SKM-1 treated with dmso at 0.1 percent for 144 hours (cell line): Measurements from ENCODE around the gene AKAP1.
"Not testable (repeated sequence)": the region's sequence is repeated elsewhere in the genome, so short reads cannot be mapped to it uniquely, and the experiment has no call there.

Experiments
- DNase-seq: peaks from one replicate; lab custom pipeline; 2025; ENCODE audit not compliant: unreplicated experiment; lab: John Stamatoyannopoulos, UW

Gene AKAP1

DNA sequence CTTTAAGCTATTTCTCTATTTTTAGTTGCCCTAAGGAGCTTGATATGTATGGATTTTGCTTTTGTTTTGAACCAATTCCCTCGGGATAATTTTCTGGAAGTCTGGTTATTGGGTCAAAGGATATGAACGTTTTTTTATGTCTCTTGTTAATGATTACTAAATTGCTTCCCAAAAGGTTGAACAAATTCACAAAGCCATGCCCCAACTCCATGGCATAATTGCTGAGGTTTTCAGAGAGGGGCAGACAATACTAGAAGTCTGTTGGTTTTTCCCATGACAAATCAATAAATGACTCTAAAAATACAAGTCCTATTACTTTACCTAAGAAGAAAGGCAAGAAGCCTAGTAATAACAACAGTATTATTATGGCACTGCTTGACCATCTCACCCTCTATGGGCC is 11.4 kb upstream of the AKAP1 start:
- DNase-seq: no peak

DNA sequence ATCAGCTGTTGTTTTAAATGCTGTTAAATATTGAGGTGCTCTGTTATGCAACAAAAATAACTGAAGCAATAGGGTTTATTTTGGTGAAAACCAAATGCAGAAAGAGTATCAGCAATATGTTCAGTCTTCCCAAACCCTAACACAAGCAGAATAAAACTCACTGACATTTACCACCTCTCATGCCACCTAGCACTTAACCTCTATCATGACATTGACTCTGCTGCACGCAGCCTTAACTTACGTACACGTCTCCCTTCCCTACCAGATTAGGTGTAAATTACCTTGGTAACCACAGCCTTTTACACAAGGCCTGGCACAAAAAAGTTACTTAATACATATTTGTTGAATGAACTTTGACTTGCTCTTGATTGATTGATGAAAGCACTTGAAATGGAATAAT is 9.9 kb upstream of the AKAP1 start:
- no peak for DNase-seq

- no peak for DNase-seq
These were observed 9.3 kb upstream of the AKAP1 start for GRCh38 chr17:57075785-57076184.

GRCh38 chr17:57077000-57077399 is 8.0 kb upstream of the AKAP1 start:
- no peak for DNase-seq

- no peak for DNase-seq
These were observed 6.8 kb upstream of the AKAP1 start for GRCh38 chr17:57078274-57078673.

GRCh38 chr17:57080718-57081117 is 4.3 kb upstream of the AKAP1 start:
- DNase-seq: no peak

DNA sequence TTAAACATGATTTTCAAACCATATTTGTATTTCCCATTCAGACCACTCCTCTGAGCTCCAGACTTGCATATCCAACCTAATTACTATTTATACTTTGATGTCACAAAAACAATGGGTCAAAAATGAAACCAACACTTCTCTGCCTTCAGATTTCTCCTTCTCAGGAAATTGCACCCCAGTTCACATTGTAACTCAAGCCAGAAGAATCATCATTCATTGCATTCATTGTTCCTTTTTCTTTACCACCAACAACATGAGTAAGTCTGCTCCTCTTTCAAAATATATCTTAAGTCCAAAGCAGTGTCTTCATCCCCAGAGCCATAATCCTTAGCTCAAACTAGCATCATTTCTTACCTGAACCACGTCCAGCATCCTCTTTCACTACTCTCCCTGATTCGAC is 2.6 kb upstream of the AKAP1 start:
- DNase-seq: no peak

- DNase-seq: no peak
These were observed 665 bp upstream of the AKAP1 start for GRCh38 chr17:57084361-57084801.

- peak; percentile 39 for DNase-seq
These were observed 512 bp downstream of the AKAP1 start for GRCh38 chr17:57085448-57086068.

DNA sequence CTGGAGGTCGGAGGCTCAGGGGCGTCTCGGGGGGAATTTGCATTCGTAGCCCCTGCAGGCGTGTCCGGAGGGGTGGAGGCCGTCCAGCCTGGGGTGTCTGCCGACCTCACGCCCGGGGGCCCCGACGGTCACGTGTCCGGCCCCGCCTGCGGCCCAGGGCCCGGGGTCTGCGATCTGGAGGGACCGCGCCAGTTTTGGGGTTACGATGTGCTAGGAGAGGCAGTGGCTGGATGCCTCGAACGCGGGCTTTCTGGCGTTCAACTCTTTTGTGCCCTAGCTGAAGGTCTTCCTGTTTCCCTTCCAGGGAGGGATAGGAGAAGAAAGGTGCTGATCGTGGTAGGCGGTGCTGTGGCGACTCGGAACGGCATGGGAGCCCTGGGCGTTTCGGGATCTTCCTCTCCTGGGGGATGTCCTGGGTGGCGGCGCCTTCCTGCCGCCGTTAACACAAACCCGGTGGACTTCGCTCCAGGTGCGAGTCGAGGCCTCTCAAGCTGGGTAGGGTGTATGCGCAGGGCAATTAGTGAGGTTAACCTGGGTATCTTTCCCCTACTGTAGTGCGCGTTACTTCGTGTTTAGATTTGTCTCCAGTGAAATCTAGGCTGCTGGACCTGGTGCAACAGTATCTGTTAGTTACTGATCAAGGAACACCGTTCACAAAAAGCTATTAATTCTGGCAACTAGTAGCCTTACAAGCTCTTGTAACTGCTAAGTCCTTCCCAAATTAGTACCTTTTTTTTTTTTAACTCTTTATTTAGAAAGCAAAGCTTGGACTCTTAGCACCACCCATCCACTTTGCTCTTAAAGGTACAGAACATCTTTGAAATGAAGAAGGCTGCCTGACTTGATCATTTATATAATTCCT is 1.3 kb downstream of the AKAP1 start:
- DNase-seq: no peak

DNA sequence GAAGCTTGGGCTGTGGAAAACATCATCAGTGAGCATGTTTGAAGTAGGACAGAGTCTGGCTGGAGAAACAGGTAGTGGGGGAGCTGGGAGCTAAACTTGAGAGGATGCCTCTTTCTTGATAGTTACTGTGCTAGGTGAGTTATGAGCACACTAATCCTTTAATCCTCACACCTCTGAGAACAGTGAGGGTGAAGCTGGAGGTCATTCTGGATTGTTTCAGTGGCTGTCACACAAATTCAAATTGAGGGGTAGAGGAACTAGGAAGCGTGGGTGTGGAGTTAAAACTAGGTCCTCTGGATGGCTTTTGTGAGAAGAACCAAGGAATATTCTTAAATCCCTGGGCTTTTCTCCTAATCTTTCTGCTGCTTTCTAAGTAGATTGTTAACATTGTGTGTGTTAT is 3.3 kb downstream of the AKAP1 start:
- DNase-seq: no peak

DNA sequence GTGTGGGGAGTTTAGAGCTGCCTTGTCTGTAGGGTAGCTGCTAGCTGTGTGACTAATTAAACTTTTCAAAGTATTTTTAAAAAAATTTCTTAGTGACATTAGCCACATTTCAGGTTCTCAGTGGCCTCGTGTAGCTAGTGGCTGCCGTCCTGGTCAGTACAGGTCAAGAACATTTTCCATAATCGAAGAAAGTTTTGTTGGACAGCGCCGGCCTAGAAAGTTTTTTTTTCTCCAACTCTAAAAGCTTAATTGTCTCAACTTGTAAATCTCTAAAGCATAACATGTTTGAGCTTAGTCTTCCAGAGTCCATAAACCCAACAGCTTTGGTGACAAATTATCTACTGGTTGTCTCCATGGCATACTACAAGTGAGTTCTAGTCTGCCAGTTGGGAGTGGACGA is 4.3 kb downstream of the AKAP1 start:
- DNase-seq: no peak

GRCh38 chr17:57090560-57091185 is 5.6 kb downstream of the AKAP1 start:
- no peak for DNase-seq

DNA sequence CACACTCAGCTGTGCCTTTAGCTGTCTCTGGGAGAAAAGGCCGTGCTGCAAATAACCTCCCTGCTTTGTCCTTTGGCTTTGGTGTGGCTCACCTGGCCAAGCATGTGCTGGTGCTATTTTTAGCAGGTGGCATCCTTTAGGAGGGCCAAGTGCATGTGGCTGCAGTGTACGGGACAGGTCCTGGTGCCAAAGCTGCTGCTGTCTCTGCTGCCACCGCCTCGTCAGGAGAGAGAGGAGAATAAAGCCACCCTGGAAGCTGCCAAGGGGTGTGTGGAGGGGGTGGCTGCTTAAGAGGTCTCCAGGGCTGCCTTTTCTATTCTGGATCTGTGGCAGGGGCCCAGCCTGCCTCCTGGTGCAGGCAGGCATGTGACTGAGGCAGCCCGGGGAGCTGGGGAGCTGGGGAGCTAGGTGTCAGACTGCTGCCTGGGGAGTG is 6.2 kb downstream of the AKAP1 start:
- DNase-seq: no peak

DNA sequence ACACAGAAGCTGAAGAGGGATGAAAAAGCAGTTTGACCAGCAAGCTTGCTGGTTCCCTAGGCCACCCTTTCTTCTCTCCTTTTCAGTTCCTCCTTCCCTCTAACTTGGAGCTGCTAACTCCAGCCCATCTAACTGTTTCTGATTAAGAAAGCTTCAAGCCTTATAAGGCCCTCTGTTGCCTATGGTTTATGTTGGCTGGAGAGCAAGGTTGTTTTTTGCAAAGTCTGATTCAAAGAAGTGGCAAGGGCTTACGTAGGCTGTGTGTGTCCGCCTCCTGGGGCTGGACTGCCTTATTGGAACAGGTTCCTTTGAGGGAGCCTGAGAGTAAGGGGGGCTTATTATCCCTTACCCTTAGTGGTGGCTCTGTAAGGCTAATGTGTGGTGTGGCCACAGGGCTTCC is 7.1 kb downstream of the AKAP1 start:
- DNase-seq: peak; percentile 57

DNA sequence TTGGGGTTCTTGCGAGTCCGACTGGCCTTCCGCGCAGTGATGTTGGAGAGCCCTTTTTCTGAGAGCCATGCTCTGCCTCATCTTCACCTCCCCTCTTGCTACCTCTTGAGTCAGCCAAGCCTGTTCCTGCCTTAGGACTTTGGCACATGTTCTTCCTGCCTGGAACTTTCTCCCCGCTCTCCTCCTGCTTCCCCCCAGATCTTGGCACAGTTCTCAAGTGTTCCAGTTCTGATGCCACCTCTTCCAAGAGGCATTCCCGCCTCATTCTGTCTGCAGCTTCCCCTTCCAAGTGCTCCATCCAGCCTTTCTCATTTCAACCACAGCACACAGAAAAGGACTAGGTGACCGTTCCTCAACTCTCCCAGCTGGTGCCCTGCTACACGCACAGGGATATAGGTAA is 7.7 kb downstream of the AKAP1 start:
- no peak for DNase-seq

DNA sequence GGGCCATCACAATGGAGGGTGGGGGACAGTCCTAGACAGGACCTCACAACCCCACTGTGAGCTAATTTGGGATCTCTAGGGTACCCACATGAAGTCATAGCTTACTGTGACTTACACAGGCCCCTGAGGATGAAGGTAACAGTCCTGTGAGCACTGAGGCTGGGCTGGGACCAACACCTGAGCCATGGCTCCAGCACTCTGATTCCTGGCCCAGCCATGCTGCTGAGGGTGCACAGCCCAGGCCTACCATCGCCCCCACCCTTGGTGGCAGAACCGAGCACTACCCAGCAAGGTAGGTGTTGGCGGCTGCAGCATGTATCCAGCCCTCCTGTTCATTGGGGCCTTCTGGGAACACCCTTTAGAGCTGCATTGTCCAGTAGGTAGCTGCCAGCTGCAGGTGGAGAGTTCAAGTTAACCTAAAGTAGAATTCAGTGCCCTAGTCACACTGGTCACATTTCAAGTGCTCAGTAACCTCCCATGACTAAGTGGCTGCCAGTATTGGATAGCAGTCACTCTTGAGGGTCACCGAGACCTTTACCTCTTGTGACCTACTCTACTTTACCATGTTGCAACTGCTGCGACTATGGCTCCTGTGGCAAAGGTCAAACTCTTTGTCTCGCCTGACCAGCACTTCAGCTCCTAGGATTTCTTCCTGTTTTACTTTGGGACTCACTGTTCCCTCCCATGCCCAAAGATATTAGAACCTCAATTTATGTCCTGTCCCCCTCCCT is 11.6 kb downstream of the AKAP1 start:
- DNase-seq: no peak

- no peak for DNase-seq
These were observed 12.9 kb downstream of the AKAP1 start for GRCh38 chr17:57097832-57098421.

- no peak for DNase-seq
These were observed 14.1 kb downstream of the AKAP1 start for GRCh38 chr17:57099165-57099564.

DNA sequence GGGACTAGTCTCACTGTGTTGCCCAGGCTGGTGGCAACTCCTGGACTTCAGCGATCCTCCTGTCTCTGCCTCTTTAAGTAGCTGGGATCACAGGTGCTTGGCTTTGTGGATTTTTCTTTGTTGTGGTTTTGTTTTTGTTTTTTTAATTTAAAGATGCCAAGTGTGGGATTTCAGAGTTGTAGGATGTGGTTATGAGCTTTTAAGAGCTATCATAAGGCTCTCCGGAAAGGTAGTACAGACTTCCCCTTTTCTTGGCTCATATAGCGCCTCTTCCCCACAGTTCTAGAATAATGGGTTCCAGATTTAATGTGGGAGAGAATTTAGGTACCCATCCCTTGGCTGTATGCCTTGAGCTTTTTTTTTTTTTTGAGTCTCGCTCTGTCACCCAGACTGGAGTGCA is 17.1 kb downstream of the AKAP1 start:
- peak; percentile 56 for DNase-seq

GRCh38 chr17:57102660-57103059 is 17.6 kb downstream of the AKAP1 start:
- DNase-seq: not testable (repeated sequence)
